ENCODE measurements around the gene PERP.

Gene PERP

GRCh38 chr6:138115877-138116660, 8.8 kb upstream of the PERP start:
- H4K12ac ChIP-seq (ENCODE audit: low read depth, low read length), result no peak overlapping the region
- H3K4me1 ChIP-seq (ENCODE audit: control insufficient read depth in 1 of 2, insufficient read depth in 2 of 2, low read length in 2 of 2), result peaks cover 0 to 3% of the 10 kb centered on the region in 2 experiments
- no peak overlapping the region for H4K8ac ChIP-seq (ENCODE audit: low read depth, low read length)
- no peaks in the 10 kb centered on the region for H3K27me3 ChIP-seq (ENCODE audit: insufficient read depth, low read length)
- H3K4me2 ChIP-seq (ENCODE audit: low read length), result peak overlapping the region; percentile 35
- H3K79me1 ChIP-seq (ENCODE audit: low read length), result peaks cover 2% of the 10 kb centered on the region
- peak overlapping the region; percentile 81 for H3K27ac ChIP-seq (ENCODE audit: low read depth, low read length)
- H2AFZ ChIP-seq (ENCODE audit: insufficient read depth, low read length, poor library complexity), result no peak overlapping the region
- no peaks in the 10 kb centered on the region for H3K9me3 ChIP-seq (ENCODE audit: insufficient read depth, low read depth, low read length)
- H3K79me2 ChIP-seq (ENCODE audit: control insufficient read depth, insufficient read depth, low read length, poor library complexity), result no peaks in the 10 kb centered on the region
- no peak overlapping the region for H2AK5ac ChIP-seq (ENCODE audit: low read length)
- no peak overlapping the region for H2BK12ac ChIP-seq (ENCODE audit: low read length)
- no peak overlapping the region for H3K23ac ChIP-seq (ENCODE audit: low read length)
- no peak overlapping the region for H3K14ac ChIP-seq (ENCODE audit: low read length)
- peak overlapping the region; percentile 36 for H2BK5ac ChIP-seq (ENCODE audit: low read depth, low read length, poor library complexity)
- no peak overlapping the region for H3K4ac ChIP-seq (ENCODE audit: low read depth, low read length)
- no peaks in the 10 kb centered on the region for H3K36me3 ChIP-seq (ENCODE audit: control insufficient read depth in 1 of 2, insufficient read depth in 2 of 2, low read length in 2 of 2)
- DNase-seq, result peak; percentile 93 to 99
- no peak overlapping the region for H2BK120ac ChIP-seq (ENCODE audit: insufficient read depth, low read length, poor library complexity)
- no peak overlapping the region for H3K18ac ChIP-seq (ENCODE audit: low read length)
- no CpG with 5 or more reads among the region's 13 CpGs for WGBS (ENCODE audit: extremely low coverage, insufficient coverage, insufficient read length)
- H3K4me3 ChIP-seq (ENCODE audit: low read depth, low read length), result no peak overlapping the region
- H4K91ac ChIP-seq (ENCODE audit: low read depth, low read length), result no peak overlapping the region
- no peak overlapping the region for H3K9ac ChIP-seq (ENCODE audit: low read length)

- no peak for DNase-seq
- no peak overlapping the region for H3K18ac ChIP-seq (ENCODE audit: low read length)
- peaks cover 2% of the 10 kb centered on the region for H3K79me1 ChIP-seq (ENCODE audit: low read length)
These were observed 8.0 kb upstream of the PERP start for GRCh38 chr6:138115201-138115600.

GRCh38 chr6:138113588-138114210, 6.5 kb upstream of the PERP start:
- Histone ChIP-seq H3K36me3 (ENCODE audit: control insufficient read depth in 1 of 2, insufficient read depth in 2 of 2, low read length in 2 of 2) (no peaks in the 10 kb centered on the region), H3K4ac (ENCODE audit: low read depth, low read length) (no peak overlapping the region), H3K4me1 (ENCODE audit: control insufficient read depth in 1 of 2, insufficient read depth in 2 of 2, low read length in 2 of 2) (peaks cover 0 to 3% of the 10 kb centered on the region in 2 experiments), H4K8ac (ENCODE audit: low read depth, low read length) (no peak overlapping the region), H3K79me1 (ENCODE audit: low read length) (peaks cover 2% of the 10 kb centered on the region), H4K91ac (ENCODE audit: low read depth, low read length) (no peak overlapping the region), H2BK12ac (ENCODE audit: low read length) (no peak overlapping the region), H2BK120ac (ENCODE audit: insufficient read depth, low read length, poor library complexity) (no peak overlapping the region), H3K79me2 (ENCODE audit: control insufficient read depth, insufficient read depth, low read length, poor library complexity) (no peaks in the 10 kb centered on the region), H3K27ac (ENCODE audit: low read depth, low read length) (no peak overlapping the region), H3K23ac (ENCODE audit: low read length) (no peak overlapping the region), H3K27me3 (ENCODE audit: insufficient read depth, low read length) (no peaks in the 10 kb centered on the region), H2BK5ac (ENCODE audit: low read depth, low read length, poor library complexity) (no peak overlapping the region), H2AK5ac (ENCODE audit: low read length) (no peak overlapping the region), H3K9me3 (ENCODE audit: insufficient read depth, low read depth, low read length) (no peaks in the 10 kb centered on the region), H3K4me2 (ENCODE audit: low read length) (no peak overlapping the region), H3K18ac (ENCODE audit: low read length) (no peak overlapping the region), H3K14ac (ENCODE audit: low read length) (no peak overlapping the region), H3K4me3 (ENCODE audit: low read depth, low read length) (no peak overlapping the region), H4K12ac (ENCODE audit: low read depth, low read length) (no peak overlapping the region), H2AFZ (ENCODE audit: insufficient read depth, low read length, poor library complexity) (no peak overlapping the region), H3K9ac (ENCODE audit: low read length) (no peak overlapping the region)
- no peak for DNase-seq
- WGBS (ENCODE audit: extremely low coverage, insufficient coverage, insufficient read length), result no CpG with 5 or more reads among the region's 3 CpGs

More at GRCh38 chr6:138115201-138115600, 8.0 kb upstream of the PERP start:
- Histone ChIP-seq H2BK120ac (ENCODE audit: insufficient read depth, low read length, poor library complexity) (no peak overlapping the region), H3K4me3 (ENCODE audit: low read depth, low read length) (no peak overlapping the region), H2BK5ac (ENCODE audit: low read depth, low read length, poor library complexity) (no peak overlapping the region), H4K91ac (ENCODE audit: low read depth, low read length) (no peak overlapping the region), H3K27ac (ENCODE audit: low read depth, low read length) (no peak overlapping the region), H2AK5ac (ENCODE audit: low read length) (no peak overlapping the region), H2AFZ (ENCODE audit: insufficient read depth, low read length, poor library complexity) (no peak overlapping the region), H3K27me3 (ENCODE audit: insufficient read depth, low read length) (no peaks in the 10 kb centered on the region), H2BK12ac (ENCODE audit: low read length) (peak overlapping the region; percentile 46), H4K8ac (ENCODE audit: low read depth, low read length) (no peak overlapping the region), H3K79me2 (ENCODE audit: control insufficient read depth, insufficient read depth, low read length, poor library complexity) (no peaks in the 10 kb centered on the region), H3K4me2 (ENCODE audit: low read length) (no peak overlapping the region), H3K4me1 (ENCODE audit: control insufficient read depth in 1 of 2, insufficient read depth in 2 of 2, low read length in 2 of 2) (peaks cover 0 to 3% of the 10 kb centered on the region in 2 experiments), H3K14ac (ENCODE audit: low read length) (no peak overlapping the region), H3K9me3 (ENCODE audit: insufficient read depth, low read depth, low read length) (no peaks in the 10 kb centered on the region), H3K23ac (ENCODE audit: low read length) (no peak overlapping the region), H4K12ac (ENCODE audit: low read depth, low read length) (no peak overlapping the region), H3K4ac (ENCODE audit: low read depth, low read length) (no peak overlapping the region), H3K9ac (ENCODE audit: low read length) (no peak overlapping the region), H3K36me3 (ENCODE audit: control insufficient read depth in 1 of 2, insufficient read depth in 2 of 2, low read length in 2 of 2) (no peaks in the 10 kb centered on the region)
- no CpG with 5 or more reads among the region's 7 CpGs for WGBS (ENCODE audit: extremely low coverage, insufficient coverage, insufficient read length)

- Histone ChIP-seq H4K91ac (ENCODE audit: low read depth, low read length) (no peak overlapping the region), H2AFZ (ENCODE audit: insufficient read depth, low read length, poor library complexity) (no peak overlapping the region), H3K79me2 (ENCODE audit: control insufficient read depth, insufficient read depth, low read length, poor library complexity) (peaks cover 8% of the 10 kb centered on the region), H2BK12ac (ENCODE audit: low read length) (no peak overlapping the region), H3K14ac (ENCODE audit: low read length) (no peak overlapping the region), H2BK5ac (ENCODE audit: low read depth, low read length, poor library complexity) (no peak overlapping the region), H2AK5ac (ENCODE audit: low read length) (no peak overlapping the region), H4K12ac (ENCODE audit: low read depth, low read length) (no peak overlapping the region), H3K79me1 (ENCODE audit: low read length) (peaks cover 12% of the 10 kb centered on the region), H3K27me3 (ENCODE audit: insufficient read depth, low read length) (no peaks in the 10 kb centered on the region), H3K4me1 (ENCODE audit: control insufficient read depth in 1 of 2, insufficient read depth in 2 of 2, low read length in 2 of 2) (peaks cover 0 to 2% of the 10 kb centered on the region in 2 experiments), H3K4me3 (ENCODE audit: low read depth, low read length) (no peak overlapping the region), H2BK120ac (ENCODE audit: insufficient read depth, low read length, poor library complexity) (no peak overlapping the region), H3K4me2 (ENCODE audit: low read length) (no peak overlapping the region), H3K4ac (ENCODE audit: low read depth, low read length) (no peak overlapping the region), H3K9me3 (ENCODE audit: insufficient read depth, low read depth, low read length) (no peaks in the 10 kb centered on the region), H3K27ac (ENCODE audit: low read depth, low read length) (no peak overlapping the region), H3K9ac (ENCODE audit: low read length) (no peak overlapping the region), H3K18ac (ENCODE audit: low read length) (no peak overlapping the region), H4K8ac (ENCODE audit: low read depth, low read length) (no peak overlapping the region), H3K36me3 (ENCODE audit: control insufficient read depth in 1 of 2, insufficient read depth in 2 of 2, low read length in 2 of 2) (no peaks in the 10 kb centered on the region), H3K23ac (ENCODE audit: low read length) (no peak overlapping the region)
- no CpG with 5 or more reads among the region's 3 CpGs for WGBS (ENCODE audit: extremely low coverage, insufficient coverage, insufficient read length)
- DNase-seq, result no peak
These were observed 3.0 kb upstream of the PERP start for GRCh38 chr6:138110229-138110628.

Data from trophoblast cell (in vitro differentiated cells and primary cell).